GM12892 (cell line): ENCODE data around the gene CDK19.

ENCODE experiments used
- DNase-seq: peaks from one replicate; pipeline ENCODE4 v3.0.0; 2011; ENCODE audit not compliant: insufficient read length
- FAIRE-seq: peaks from 2 replicates; lab custom pipeline; 2011; peaks lifted over from hg19 to GRCh38; lab: Jason Lieb, UNC
- POLR2A ChIP-seq: IDR thresholded peaks from 2 replicates; pipeline ENCODE4 v1.6.1; 2011; ENCODE audit warnings: low read depth, low read length, control low read depth
- POLR2AphosphoS5 ChIP-seq: IDR thresholded peaks from 2 replicates; pipeline ENCODE4 v1.6.1; 2011; ENCODE audit warnings: low read depth, low read length, control low read depth
- TAF1 ChIP-seq: IDR thresholded peaks from 2 replicates; pipeline ENCODE4 v1.6.1; 2011; ENCODE audit warnings: low read depth, mild to moderate bottlenecking, control low read depth, low read length, borderline replicate concordance

The CDK19 gene

GRCh38 chr6:110656492-110656891 lies 158.8 kb downstream of the CDK19 start:
- DNase-seq (no peak), FAIRE-seq (no peak)
- TF ChIP-seq TAF1 (no peak), POLR2A (no peak), POLR2AphosphoS5 (no peak)

DNA sequence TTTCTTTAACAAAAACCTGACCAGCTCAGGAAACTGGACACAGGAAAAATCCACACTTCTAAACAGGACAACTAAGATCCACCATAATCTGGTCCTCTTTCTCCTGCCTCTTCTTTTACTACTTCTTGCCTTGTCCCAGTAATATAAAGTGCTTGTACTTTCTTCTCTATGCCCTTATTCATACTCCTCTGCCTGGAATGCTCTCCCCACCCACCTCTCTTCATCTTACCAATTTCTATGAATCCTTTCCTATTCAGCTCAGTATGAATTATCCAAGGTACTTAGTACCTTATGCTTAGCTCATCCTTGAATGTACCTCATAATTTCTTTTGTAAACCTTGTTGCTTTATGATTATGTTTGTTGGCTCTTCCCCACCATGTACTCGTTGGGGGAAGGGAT lies 159.4 kb downstream of the CDK19 start:
- FAIRE-seq (no peak), DNase-seq (no peak)
- TF ChIP-seq POLR2A (no peak), POLR2AphosphoS5 (no peak), TAF1 (no peak)

DNA sequence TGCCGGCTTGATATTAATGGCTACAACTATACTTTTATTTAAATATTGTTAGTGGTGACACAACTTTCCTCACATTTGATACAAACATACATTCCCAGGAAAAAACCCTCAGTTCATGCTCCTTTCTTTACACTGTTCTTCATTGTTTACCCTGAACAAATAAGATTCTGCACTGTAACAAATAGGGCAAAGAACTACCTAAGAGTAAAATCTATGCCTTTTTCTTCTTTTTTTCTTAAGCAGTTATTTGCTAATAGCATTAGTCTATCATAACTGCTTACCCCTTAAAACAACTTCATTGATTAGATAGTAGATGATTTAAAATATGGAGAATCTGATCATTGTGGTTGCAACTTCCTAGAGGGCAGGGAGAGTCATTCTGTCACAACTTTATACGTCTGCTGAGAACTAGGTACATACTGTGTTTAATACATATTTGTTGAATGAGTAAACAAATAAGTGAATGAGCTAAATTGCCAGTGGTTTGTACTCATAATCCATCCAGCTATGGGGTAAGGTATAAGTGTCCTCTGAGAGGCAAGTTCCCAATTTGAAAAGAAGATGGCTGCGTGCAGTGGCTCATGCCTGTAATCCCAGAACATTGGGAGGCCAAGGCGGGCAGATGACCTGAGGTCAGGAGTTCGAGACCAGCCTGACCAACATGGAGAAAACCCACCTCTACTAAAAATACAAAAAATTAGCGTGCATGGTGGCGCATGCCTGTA lies 161.0 kb downstream of the CDK19 start:
- TF ChIP-seq TAF1 (no peak), POLR2AphosphoS5 (no peak), POLR2A (no peak)
- no peak for FAIRE-seq
- DNase-seq, result no peak

- FAIRE-seq (no peak), DNase-seq (no peak)
- TF ChIP-seq TAF1 (no peak), POLR2A (no peak), POLR2AphosphoS5 (no peak)
These were observed 161.9 kb downstream of the CDK19 start for GRCh38 chr6:110653381-110653780.

DNA sequence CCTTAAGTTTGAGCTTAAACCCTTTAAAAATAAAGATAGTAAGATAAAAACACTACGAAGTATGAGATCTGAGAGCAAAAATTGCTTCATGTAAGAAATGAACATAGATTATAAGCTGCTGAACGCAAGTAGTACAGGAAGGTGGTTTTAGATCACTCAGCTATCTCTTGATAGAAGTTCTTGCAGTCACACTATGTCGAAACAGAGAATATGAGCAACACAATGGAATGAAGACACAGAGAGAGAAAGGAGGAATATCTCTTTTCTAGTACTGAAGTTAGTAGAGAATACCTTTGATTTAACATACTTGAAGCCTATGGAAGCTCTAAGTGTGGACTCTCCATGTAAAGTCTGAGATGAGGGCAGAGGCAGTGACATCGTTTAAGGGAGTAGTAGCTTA lies 162.7 kb downstream of the CDK19 start:
- DNase-seq (no peak), FAIRE-seq (no peak)
- TF ChIP-seq POLR2AphosphoS5 (no peak), POLR2A (no peak), TAF1 (no peak)

- FAIRE-seq (no peak), DNase-seq (no peak)
- TF ChIP-seq POLR2AphosphoS5, result no peak
- TF ChIP-seq POLR2A, result no peak
- no peak for TF ChIP-seq TAF1
These were observed 164.5 kb downstream of the CDK19 start for GRCh38 chr6:110650755-110651154.

- FAIRE-seq (no peak), DNase-seq (no peak)
- TF ChIP-seq POLR2AphosphoS5 (no peak), POLR2A (no peak), TAF1 (no peak)
These were observed 165.6 kb downstream of the CDK19 start for GRCh38 chr6:110649704-110650103.

GRCh38 chr6:110646951-110647910 lies 168.0 kb downstream of the CDK19 start:
- no peak for DNase-seq
- FAIRE-seq, result no peak

GRCh38 chr6:110646419-110646698 lies 168.9 kb downstream of the CDK19 start:
- no peak for FAIRE-seq
- no peak for TF ChIP-seq POLR2A
- TF ChIP-seq TAF1, result no peak
- no peak for TF ChIP-seq POLR2AphosphoS5
- DNase-seq, result no peak

More at GRCh38 chr6:110646951-110647910, 168.0 kb downstream of the CDK19 start:
- TF ChIP-seq TAF1, result no peak
- TF ChIP-seq POLR2A, result no peak
- no peak for TF ChIP-seq POLR2AphosphoS5

DNA sequence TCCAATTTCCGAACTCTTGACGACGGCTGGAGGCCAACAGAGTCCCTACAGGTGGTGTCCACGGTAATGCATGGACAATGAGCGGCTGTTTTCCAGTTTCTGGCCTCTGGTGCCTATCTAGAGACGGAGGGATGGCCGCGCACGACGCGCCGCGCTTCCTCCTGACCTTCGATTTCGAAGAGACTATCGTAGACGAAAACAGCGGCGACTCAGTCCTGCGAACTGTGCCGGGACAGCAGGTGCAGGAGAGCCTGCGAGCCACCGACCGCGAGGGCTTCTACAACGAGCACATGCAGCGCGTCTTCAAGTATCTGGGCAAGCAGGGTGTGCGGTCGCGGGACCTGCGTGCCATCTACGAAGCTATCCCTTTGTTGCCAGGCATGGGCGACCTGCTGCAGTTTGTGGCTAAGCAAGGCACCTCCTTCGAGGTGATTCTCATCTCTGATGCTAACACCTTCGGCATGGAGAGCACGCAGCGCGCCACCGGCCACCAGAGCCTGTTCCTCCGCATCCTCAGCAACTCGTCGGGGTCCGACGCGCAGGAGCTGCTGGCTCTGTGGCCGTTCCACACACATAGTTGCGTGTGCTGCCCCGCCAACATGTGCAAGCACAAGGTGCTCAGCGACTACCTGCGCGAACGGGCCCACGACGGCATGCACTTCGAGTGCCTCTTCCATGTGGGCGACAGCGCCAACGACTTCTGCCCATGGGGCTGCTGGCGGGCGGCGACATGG lies 169.4 kb downstream of the CDK19 start:
- FAIRE-seq (no peak), DNase-seq (no peak)

GRCh38 chr6:110643175-110643574 lies 172.1 kb downstream of the CDK19 start:
- TF ChIP-seq POLR2A (no peak), TAF1 (no peak), POLR2AphosphoS5 (no peak)
- DNase-seq (no peak), FAIRE-seq (no peak)

More for the DNA sequence above, 169.4 kb downstream of the CDK19 start:
- TF ChIP-seq POLR2A (no peak), POLR2AphosphoS5 (no peak), TAF1 (no peak)
